IPS-18c (cell line): ENCODE results near the gene PTCD3.

Experiments used
- H3K4me3 ChIP-seq: 2 replicates; pipeline ENCODE4 v1.7.0; 2013; ENCODE audit warnings: low read depth, mild to moderate bottlenecking, low read length, moderate library complexity; ENCODE audit not compliant: insufficient read depth
- H3K9me3 ChIP-seq: one replicate; pipeline ENCODE4 v1.6.1; 2013; ENCODE audit warnings: mild to moderate bottlenecking, low read length, moderate library complexity; ENCODE audit not compliant: control insufficient read depth, insufficient read depth

PTCD3 gene

DNA sequence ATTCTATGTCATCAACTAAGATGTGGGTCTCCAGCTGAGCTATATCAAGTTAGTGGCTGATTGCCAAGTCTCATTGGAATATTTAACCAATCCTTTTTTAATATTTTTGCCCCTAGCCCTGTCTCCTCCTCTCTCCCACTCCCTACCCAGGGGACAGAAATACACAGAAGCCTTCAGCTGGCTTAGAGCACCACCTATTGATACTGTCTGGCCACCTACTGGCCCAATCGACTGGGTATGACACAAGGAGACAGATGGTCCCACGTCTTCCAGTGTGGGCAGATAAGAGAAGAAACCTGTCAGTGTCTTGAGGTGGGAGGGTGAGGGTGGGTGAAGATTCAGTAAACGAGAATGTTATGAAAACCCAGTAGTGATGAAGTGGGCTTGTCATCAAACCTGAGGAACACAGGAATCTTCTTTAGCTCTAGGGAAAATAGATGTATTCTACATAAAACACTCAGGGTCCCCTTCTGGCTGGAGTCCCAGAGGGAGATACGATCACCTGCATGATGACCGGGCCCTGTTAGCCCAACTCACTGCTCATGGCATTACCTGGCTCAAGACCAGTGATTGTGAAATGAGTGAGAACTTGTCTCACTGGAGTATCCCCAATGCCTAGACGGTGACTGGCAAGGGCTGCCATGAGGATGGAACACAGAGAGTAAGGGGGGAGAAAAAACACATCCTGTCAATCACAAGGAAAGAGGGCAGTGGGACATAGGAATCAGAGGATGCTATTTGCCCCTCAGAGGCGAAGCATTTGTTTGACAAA is 27.1 kb upstream of the PTCD3 start:
- no peaks in the 10 kb centered on the region for H3K9me3 ChIP-seq
- H3K4me3 ChIP-seq, result no peak overlapping the region

DNA sequence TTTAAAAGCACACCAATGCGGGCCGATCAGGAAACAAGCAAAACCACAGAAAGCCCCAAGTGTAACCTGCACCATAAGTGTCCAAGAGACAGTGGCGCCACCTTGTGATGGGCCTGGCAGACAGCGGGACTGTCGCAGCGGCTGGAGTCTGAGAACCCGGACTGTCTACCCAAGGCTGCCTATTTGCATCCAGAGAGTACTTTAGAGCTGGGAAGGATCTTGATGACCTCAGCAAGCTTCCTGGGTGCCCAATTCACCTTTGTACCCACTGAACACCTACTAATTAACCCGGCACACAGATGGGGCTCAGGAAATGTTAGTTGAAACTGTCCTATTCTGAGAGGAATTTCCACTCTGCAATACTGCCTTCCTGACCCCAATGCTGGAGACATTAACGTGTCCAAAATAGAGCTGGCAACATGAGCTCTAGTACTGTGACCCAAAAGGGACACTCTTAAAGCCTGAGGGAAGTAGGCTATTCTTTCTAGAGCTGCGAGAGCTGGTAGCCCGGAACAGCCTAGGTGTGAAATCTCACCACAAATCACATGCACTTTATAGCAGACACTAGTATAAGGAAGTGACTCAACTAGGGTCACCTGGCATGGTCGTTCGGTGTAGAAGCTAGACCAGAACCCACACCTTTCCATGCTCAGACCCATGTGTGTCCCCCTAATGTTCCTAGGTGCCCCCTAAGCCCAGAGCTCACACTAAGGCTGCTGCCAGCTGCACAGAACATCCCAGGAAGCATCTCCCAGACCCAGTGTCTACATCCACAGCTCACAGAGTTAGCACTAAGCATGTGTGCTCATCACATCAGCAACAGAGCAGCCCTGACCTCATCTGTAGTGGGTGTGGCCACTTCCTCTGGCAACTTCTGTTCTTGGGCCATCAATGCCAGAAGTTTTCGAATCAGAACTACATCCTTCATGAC is 25.8 kb upstream of the PTCD3 start:
- Histone ChIP-seq H3K9me3 (no peaks in the 10 kb centered on the region), H3K4me3 (no peak overlapping the region)

DNA sequence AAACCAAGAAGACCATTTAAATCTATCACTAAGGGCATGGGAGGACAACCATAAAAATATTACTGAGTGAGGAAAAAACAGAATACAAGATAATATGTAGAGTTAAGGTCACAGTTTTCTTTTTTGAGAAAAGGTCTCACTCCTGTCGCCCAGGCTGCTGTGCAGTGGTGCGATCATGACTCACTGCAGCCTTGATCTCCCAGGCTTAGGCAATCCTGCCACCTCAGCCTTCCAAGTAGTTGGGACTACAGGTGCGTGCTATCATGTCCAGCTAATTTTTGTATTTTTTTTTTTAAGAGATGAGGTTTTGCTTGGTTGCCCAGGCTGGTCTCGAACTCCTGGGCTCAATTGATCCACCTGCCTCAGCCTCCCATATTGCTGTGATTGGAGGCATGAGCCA is 24.3 kb upstream of the PTCD3 start:
- no peaks in the 10 kb centered on the region for H3K9me3 ChIP-seq
- no peak overlapping the region for H3K4me3 ChIP-seq

DNA sequence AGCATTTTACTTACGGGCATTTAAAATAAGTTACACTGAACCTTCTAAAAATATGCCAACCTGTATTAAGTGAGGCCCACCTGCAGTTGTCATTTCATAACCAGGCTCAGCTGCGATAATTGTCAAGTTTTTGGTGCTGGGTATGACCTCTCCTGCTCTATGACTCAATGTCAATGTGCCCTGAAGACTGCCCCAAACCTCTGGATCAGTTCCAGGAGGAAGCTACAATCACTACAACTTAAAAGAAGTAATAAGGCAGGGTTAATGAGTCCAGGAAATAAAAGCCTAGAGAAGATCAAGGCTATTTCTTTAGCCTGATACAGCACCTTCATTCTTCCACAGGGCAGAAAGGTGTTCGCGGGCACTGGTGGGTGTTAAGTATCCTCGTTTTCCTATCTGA is 23.3 kb upstream of the PTCD3 start:
- Histone ChIP-seq H3K9me3 (no peaks in the 10 kb centered on the region), H3K4me3 (no peak overlapping the region)

DNA sequence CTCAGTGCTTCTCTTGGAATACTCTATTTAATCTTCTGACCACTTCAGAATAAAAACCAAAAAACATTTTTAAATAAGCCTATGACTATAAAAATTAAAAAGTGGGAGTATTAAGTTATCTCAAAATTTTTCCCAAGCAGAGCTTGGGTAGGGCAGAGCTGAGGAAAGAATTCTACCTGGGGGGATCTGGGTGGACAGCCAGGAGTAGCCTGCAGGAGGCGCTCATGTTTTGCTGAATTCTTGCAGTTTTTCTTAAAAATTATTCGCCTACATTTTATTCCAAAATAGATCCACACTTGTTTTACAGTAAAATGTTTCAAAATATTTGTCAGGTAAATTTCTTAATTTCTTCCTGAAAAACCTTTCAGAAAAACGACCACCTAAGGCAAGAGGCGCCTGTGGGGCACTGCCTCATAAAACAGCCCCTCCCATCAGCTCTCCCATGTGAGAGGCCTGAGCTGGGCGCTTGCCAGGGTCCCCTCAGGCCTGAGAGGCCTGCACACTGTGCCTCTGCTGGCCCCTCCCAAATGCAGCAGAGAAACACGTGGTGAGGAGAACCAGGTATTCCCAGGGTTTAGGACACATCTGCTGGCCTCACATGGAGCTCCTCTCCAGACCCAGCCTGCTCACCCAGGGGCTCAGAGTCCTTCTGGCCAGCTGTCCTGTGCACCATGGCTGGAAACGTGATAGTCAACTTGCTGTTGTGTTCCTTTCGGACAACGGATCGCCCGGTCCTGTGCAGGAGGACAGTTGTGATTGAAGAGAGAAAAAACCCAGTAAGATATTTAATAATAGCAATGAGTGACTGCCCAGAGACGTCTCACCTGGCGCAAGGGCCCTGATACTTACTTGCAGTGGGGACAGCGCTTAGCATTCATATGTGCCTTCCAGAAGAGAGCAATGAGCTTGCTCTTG is 17.8 kb upstream of the PTCD3 start:
- H3K4me3 ChIP-seq, result no peak overlapping the region
- no peaks in the 10 kb centered on the region for H3K9me3 ChIP-seq

GRCh38 chr2:86094229-86094628 is 11.8 kb upstream of the PTCD3 start:
- H3K4me3 ChIP-seq, result no peak overlapping the region
- no peaks in the 10 kb centered on the region for H3K9me3 ChIP-seq

DNA sequence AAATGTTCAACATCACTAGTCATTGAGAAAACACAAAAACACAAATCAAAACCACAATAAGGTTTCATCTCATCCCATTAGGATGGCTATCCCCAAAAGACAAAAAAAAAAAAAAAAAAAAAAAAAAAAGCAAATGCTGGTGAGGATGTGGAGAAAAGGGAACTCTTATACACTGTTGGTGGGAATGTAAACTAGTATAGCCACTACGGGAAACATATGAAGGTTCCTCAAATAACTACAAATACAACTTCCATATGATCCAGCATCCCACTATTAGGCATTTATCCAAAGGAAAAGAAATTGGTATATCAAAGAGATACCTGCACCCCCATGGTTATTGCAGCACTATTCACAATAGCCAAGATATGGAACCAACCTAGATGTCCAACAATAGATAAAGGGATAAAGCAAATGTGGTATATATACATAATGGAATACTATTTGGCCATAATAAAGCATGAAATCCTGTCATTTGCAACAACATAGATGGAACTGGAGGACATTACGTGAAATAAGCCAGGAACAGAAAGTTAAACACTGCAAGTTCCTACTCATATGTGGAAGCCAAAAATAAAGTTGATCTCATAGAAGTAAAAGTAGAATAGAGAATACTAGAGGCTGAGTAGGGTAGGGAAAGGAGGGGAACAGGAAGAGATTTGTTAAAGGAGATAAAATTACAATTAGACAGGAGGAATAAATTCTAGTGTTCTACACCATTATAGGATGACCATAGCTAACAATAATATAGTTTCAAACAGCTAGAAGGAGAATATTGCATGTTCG is 8.7 kb upstream of the PTCD3 start:
- Histone ChIP-seq H3K4me3 (no peak overlapping the region), H3K9me3 (no peaks in the 10 kb centered on the region)

DNA sequence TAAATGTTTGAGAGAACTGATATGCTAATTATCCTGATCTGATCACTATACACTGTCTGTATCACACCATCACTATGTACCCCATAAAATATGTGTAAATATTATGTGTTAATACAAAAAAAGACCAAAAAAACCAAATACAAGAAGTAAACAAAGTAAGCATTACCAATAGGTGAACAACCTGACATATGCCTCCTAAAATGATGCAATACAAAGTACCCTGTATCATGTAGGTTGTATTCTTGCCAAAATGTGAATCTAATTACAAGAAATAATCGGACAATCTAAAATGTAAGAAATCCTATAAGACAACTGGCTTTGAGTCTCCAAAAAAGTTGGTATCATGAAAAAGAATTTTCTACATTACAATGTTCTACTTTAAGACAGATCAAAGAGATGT is 8.1 kb upstream of the PTCD3 start:
- H3K9me3 ChIP-seq, result no peaks in the 10 kb centered on the region

GRCh38 chr2:86102157-86102556 is 3.9 kb upstream of the PTCD3 start:
- no peaks in the 10 kb centered on the region for H3K9me3 ChIP-seq
- H3K4me3 ChIP-seq, result no peak overlapping the region

More for the DNA sequence above, 8.1 kb upstream of the PTCD3 start:
- no peak overlapping the region for H3K4me3 ChIP-seq

GRCh38 chr2:86105252-86105968 is 625 bp upstream of the PTCD3 start, which contains the start of gene POLR1A:
Gene POLR1A (minus strand): TSS chr2:86105886. CDS start chr2:86105776, 110 bp downstream.
- H3K4me3 ChIP-seq, result peak within 1 kb of the TSS; percentile 99

DNA sequence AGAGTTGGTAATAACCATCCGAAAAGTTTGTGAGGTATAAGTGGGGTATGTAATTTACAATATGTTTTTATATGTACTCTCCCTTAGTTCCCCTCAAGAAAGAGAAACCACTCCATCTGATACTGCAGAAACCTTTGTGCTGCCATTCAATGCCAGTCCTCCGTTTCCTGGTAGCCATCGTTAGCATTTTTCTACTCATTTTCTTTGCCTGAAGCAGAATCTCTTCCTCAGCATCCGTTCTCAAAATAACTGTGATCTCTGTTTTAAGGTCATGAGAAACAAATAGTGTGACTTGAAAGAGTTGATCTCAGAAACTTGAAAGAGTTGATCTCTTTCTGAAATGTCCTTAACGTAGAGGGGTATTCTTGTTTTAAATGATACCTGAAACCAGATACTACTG is 996 bp downstream of the PTCD3 start:
- no peaks in the 10 kb centered on the region for H3K9me3 ChIP-seq
- H3K4me3 ChIP-seq, result peak overlapping the region; percentile 99

More at GRCh38 chr2:86105252-86105968, 625 bp upstream of the PTCD3 start, which contains the start of gene POLR1A:
- H3K9me3 ChIP-seq, result no peaks in the 10 kb centered on the region

DNA sequence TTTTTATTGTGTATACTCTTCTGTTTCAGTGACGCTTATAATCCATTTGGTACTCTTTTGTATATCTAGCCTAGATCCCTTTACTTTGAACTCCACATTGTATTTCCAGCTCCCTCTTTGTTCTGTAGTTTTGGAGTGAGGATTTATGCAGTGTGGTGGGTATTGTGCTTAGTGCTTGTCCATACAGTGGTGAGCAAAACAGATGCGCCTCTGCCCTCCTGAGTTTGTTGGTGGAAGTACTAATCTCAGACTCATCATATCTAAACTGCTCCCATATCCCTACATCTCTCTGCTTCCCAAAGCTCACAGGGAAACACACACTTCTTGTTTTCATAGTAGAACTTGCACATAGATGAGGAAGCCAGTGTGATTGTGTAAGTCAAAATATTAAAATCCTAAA is 12.1 kb downstream of the PTCD3 start:
- H3K4me3 ChIP-seq, result no peak overlapping the region
- no peaks in the 10 kb centered on the region for H3K9me3 ChIP-seq

DNA sequence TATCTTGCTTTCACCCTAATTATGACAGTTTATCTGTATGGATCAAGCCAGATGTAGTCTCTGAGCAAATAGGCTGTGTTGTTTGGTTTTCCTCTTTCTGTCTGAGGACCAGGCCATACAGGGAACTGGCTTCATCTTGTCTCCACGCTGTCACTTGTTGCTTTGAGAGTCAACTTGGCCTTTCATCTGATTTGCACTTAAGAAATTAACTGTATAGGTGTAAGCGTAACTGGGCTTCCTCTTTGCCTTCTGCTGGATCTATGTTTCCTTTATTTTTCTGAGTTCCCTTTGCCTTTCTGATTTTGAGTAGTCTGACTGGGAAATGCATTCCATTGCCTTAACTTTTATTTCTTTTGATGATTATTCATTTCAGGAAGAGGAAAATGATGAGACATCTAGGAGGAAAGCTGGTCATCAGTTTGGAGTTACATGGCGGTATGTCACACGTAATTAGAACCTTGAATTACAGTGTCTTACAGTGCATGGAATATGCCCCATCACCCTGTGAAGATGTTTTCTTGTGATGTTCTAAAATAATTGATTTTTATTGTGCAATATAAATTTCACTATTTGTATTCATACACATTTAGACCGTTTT is 17.4 kb downstream of the PTCD3 start:
- Histone ChIP-seq H3K4me3 (no peak overlapping the region), H3K9me3 (no peaks in the 10 kb centered on the region)

- Histone ChIP-seq H3K4me3 (no peak overlapping the region), H3K9me3 (no peaks in the 10 kb centered on the region)
Measured at GRCh38 chr2:86124683-86125082, 18.6 kb downstream of the PTCD3 start.

DNA sequence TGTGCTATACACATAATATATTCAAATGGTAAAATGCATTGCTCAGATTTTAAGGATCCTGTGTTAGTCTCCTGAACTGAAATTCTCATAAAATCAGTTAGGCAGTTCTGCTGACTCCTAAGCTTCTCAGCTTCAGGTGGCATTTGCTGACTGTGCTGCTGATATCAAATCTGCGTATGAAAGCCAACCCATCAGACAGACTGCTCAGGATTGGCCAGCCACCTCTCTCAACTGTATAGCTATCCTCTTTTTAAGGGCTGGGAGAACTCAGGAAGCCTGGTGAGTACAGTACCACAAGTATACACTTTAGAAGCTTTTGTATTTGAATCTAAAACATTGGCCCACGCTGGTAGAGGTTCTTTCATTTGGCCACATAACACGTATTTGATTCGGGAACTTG is 28.7 kb downstream of the PTCD3 start:
- no peaks in the 10 kb centered on the region for H3K9me3 ChIP-seq
- no peak overlapping the region for H3K4me3 ChIP-seq

DNA sequence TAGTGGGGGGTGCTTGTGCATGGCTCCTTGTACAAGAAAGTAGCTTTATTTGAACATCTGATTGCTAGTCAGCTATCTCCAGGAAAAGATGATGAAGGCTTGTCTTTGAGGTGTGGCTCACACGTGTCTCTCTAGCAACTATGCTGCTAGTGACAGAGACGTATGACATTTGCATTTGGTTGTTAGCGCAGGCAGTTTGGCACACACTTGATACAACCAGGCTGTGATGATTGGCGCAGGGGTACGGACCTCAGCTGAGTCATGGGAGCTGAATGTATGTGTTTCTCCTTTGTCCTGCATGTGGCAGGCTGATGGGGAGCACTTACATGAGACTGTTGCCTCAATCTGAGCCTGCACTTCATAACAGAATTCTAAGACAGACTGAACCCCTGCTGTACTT is 29.6 kb downstream of the PTCD3 start:
- no peak overlapping the region for H3K4me3 ChIP-seq
- H3K9me3 ChIP-seq, result no peaks in the 10 kb centered on the region
